ENCODE measurements around the gene TIMM17B.

TIMM17B gene

GRCh38 chrX:48933757-48934156, 36.2 kb upstream of the TIMM17B start:
- H3K4me1 Mint-ChIP-seq = peaks cover under 1% of the 10 kb centered on the region
- peaks cover 43% of the 10 kb centered on the region for H3K36me3 Mint-ChIP-seq (ENCODE audit: low read depth)
- H3K27ac Mint-ChIP-seq = no peak overlapping the region
- H3K9me3 Mint-ChIP-seq = peaks cover 15% of the 10 kb centered on the region
- TF ChIP-seq, protein P1, sequence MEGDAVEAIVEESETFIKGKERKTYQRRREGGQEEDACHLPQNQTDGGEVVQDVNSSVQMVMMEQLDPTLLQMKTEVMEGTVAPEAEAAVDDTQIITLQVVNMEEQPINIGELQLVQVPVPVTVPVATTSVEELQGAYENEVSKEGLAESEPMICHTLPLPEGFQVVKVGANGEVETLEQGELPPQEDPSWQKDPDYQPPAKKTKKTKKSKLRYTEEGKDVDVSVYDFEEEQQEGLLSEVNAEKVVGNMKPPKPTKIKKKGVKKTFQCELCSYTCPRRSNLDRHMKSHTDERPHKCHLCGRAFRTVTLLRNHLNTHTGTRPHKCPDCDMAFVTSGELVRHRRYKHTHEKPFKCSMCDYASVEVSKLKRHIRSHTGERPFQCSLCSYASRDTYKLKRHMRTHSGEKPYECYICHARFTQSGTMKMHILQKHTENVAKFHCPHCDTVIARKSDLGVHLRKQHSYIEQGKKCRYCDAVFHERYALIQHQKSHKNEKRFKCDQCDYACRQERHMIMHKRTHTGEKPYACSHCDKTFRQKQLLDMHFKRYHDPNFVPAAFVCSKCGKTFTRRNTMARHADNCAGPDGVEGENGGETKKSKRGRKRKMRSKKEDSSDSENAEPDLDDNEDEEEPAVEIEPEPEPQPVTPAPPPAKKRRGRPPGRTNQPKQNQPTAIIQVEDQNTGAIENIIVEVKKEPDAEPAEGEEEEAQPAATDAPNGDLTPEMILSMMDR (IDR thresholded peaks at IDR 0.05; ENCODE audit: unreplicated experiment in 3 of 3) = no peak
- no peaks in the 10 kb centered on the region for H3K27me3 Mint-ChIP-seq (ENCODE audit: low read depth)
- H3K4me3 Mint-ChIP-seq = no peak overlapping the region

GRCh38 chrX:48927736-48928382, 30.3 kb upstream of the TIMM17B start:
- H3K4me3 Mint-ChIP-seq = no peak overlapping the region
- H3K27ac Mint-ChIP-seq = no peak overlapping the region
- peaks cover 16% of the 10 kb centered on the region for H3K9me3 Mint-ChIP-seq
- TF ChIP-seq, protein P1 (IDR thresholded peaks at IDR 0.05; ENCODE audit: unreplicated experiment in 3 of 3) = no peak
- H3K4me1 Mint-ChIP-seq = no peaks in the 10 kb centered on the region
- H3K27me3 Mint-ChIP-seq (ENCODE audit: low read depth) = no peaks in the 10 kb centered on the region
- H3K36me3 Mint-ChIP-seq (ENCODE audit: low read depth) = peaks cover 48% of the 10 kb centered on the region

- peaks cover 48% of the 10 kb centered on the region for H3K36me3 Mint-ChIP-seq (ENCODE audit: low read depth)
- no peak overlapping the region for H3K27ac Mint-ChIP-seq
- no peaks in the 10 kb centered on the region for H3K27me3 Mint-ChIP-seq (ENCODE audit: low read depth)
- peaks cover 15% of the 10 kb centered on the region for H3K9me3 Mint-ChIP-seq
- H3K4me3 Mint-ChIP-seq = no peak overlapping the region
- TF ChIP-seq, protein P1 (IDR thresholded peaks at IDR 0.05; ENCODE audit: unreplicated experiment in 3 of 3) = no peak
- no peaks in the 10 kb centered on the region for H3K4me1 Mint-ChIP-seq
These were observed 29.6 kb upstream of the TIMM17B start for GRCh38 chrX:48927123-48927522.

- TF ChIP-seq, protein P1 (IDR thresholded peaks at IDR 0.05; ENCODE audit: unreplicated experiment in 3 of 3) = no peak
- Mint-ChIP-seq H3K27ac (no peak overlapping the region), H3K4me1 (peaks cover 7% of the 10 kb centered on the region), H3K4me3 (no peak overlapping the region), H3K36me3 (ENCODE audit: low read depth) (peaks cover 36% of the 10 kb centered on the region), H3K27me3 (ENCODE audit: low read depth) (no peaks in the 10 kb centered on the region), H3K9me3 (peaks cover 22% of the 10 kb centered on the region)
These were observed 26.7 kb upstream of the TIMM17B start for GRCh38 chrX:48924270-48924669.

DNA sequence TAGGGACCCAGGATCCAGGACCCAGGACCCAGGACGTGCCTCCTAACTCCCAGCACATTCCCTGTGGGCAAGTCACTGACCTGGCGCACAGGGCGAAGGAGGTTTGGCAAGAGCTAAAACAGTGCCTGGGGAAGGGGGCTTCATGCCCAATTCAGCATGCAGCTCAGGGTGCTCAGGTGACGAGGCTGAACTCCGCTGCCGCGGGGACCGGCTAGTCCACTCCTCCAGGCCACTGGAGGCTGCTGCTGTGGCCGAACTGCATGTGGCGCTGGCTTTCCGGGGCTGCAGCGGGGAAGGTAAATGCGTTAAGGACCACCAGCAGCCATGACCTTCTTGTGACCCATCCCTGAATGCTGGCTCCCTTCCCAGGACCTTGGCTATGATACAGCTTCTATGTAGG, 26.2 kb upstream of the TIMM17B start:
- Mint-ChIP-seq H3K9me3 (peaks cover 22% of the 10 kb centered on the region), H3K27me3 (ENCODE audit: low read depth) (no peaks in the 10 kb centered on the region), H3K4me1 (peaks cover 11% of the 10 kb centered on the region), H3K4me3 (no peak overlapping the region), H3K27ac (no peak overlapping the region), H3K36me3 (ENCODE audit: low read depth) (peaks cover 36% of the 10 kb centered on the region)
- TF ChIP-seq, protein P1 (IDR thresholded peaks at IDR 0.05; ENCODE audit: unreplicated experiment in 3 of 3) = no peak

GRCh38 chrX:48920718-48921104, 23.1 kb upstream of the TIMM17B start:
- peaks cover 20% of the 10 kb centered on the region for H3K36me3 Mint-ChIP-seq (ENCODE audit: low read depth)
- peaks cover 17% of the 10 kb centered on the region for H3K4me1 Mint-ChIP-seq
- H3K4me3 Mint-ChIP-seq = no peak overlapping the region
- TF ChIP-seq, protein P1 (IDR thresholded peaks at IDR 0.05; ENCODE audit: unreplicated experiment in 3 of 3) = no peak
- H3K27ac Mint-ChIP-seq = no peak overlapping the region
- H3K9me3 Mint-ChIP-seq = peaks cover 23% of the 10 kb centered on the region
- peaks cover 3% of the 10 kb centered on the region for H3K27me3 Mint-ChIP-seq (ENCODE audit: low read depth)
